Measurements from ENCODE around the gene OR10V1.

Gene OR10V1

GRCh38 chr11:59668188-59668949 is 45.3 kb downstream of the OR10V1 start:
- DNase-seq (ENCODE audit: low read depth): peak; percentile 48

DNA sequence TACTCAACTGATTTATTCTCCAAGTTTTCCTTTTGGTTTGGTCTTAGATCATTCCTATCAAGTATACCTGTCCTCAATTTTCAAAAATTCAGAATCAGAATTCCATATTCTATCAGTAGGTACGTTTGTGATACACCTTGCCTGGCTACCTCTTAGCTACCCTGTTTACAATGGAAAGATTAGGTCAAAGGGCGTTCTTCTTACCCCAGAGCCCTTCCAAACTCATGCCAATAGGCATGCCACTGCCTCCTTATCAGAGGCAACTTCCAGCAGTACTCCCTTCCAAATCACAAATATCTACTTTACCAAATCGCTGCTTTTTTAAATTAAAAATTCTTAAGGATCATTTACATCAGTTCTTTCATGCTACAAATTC is 45.8 kb downstream of the OR10V1 start:
- no peak for DNase-seq (ENCODE audit: low read depth)

DNA sequence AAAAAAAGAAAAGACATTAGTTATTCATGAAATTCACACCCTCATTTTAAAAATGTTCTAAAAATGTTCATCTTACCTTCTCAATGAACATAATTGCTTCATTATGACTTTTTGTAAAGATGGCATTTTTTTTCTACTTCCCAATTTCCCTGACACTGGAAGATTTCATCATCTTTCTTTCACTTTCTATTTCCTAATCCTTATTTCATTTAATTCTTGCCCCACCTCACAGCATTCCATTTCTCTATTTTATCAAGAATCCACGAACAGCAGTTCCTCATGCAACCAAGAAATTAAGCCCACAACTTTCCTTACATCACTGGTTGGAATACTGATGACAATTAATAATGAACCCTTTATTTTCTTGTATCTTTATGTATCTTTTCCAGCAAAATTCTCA is 46.7 kb downstream of the OR10V1 start:
- DNase-seq (ENCODE audit: low read depth): no peak
